Tibial nerve (tissue), 4 donors: ENCODE data around the gene ZNF516.

Experiments
- EP300 ChIP-seq, 2 donors: sonication (generic); formaldehyde crosslinking; IDR thresholded peaks; one replicate each; pipeline ENCODE4 v1.6.1; 2017; ENCODE audit warnings: antibody characterized with exemption in 2 of 2, mild to moderate bottlenecking in 1 of 2
- TF ChIP-seq, protein P1 (sequence below), 5 experiments: fragments of 200-600 bp in 3 of 5; fragments of 450-650 bp in 2 of 5; sonication (generic) in 3 of 5; IDR thresholded peaks; one replicate each; pipeline ENCODE4 v1.5.1; 2016 to 2019; ENCODE audit warnings: antibody characterized with exemption in 5 of 5, mild to moderate bottlenecking in 3 of 5, moderate library complexity in 2 of 5

- TF ChIP-seq EP300 (IDR thresholded peaks at IDR 0.05) = no peak
- TF ChIP-seq, protein P1, sequence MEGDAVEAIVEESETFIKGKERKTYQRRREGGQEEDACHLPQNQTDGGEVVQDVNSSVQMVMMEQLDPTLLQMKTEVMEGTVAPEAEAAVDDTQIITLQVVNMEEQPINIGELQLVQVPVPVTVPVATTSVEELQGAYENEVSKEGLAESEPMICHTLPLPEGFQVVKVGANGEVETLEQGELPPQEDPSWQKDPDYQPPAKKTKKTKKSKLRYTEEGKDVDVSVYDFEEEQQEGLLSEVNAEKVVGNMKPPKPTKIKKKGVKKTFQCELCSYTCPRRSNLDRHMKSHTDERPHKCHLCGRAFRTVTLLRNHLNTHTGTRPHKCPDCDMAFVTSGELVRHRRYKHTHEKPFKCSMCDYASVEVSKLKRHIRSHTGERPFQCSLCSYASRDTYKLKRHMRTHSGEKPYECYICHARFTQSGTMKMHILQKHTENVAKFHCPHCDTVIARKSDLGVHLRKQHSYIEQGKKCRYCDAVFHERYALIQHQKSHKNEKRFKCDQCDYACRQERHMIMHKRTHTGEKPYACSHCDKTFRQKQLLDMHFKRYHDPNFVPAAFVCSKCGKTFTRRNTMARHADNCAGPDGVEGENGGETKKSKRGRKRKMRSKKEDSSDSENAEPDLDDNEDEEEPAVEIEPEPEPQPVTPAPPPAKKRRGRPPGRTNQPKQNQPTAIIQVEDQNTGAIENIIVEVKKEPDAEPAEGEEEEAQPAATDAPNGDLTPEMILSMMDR (IDR thresholded peaks at IDR 0.05) = no peak
Measured at GRCh38 chr18:76495006-76495370, at the start of gene ZNF516.
